Ovary (tissue), 3 donors: ENCODE data around the gene GRID1.

Source experiments
- CTCF ChIP-seq, 3 donors: fragments of 450-650 bp in 2 of 3; fragments of 200-600 bp in 1 of 3; IDR thresholded peaks; one replicate each; pipeline versions ENCODE4 v1.5.1 to v1.8.0; 2016 to 2022; ENCODE audit warnings: antibody characterized with exemption in 3 of 3, mild to moderate bottlenecking in 1 of 3
- EP300 ChIP-seq: sonication (generic); formaldehyde crosslinking; IDR thresholded peaks from one replicate; pipeline ENCODE4 v1.6.1; 2017; ENCODE audit warnings: antibody characterized with exemption
- POLR2A ChIP-seq: fragments of 450-650 bp; IDR thresholded peaks from one replicate; pipeline ENCODE4 v1.6.1; 2017; ENCODE audit warnings: antibody characterized with exemption, mild to moderate bottlenecking, moderate library complexity
- donor health status: DM: no; HTN: no; CAD: no.

GRCh38 chr10:86223256-86223655, 143.3 kb downstream of the GRID1 start:
- TF ChIP-seq CTCF (IDR thresholded peaks at IDR 0.05) (no peak), POLR2A (no peak), EP300 (no peak)
